SK-N-SH (cell line): ENCODE data around the gene AMPH.
"Not testable (repeated sequence)": the region's sequence is repeated elsewhere in the genome, so short reads cannot be mapped to it uniquely, and the experiment has no call there.

Source experiments
- EP300 ChIP-seq, 2 experiments: IDR thresholded peaks; 2 replicates each; pipeline versions ENCODE4 v1.4.0 to v1.6.1; 2012; ENCODE audit warnings: borderline replicate concordance in 1 of 2, low read depth in 1 of 2, low read length in 1 of 2
- MAX ChIP-seq: IDR thresholded peaks from 2 replicates; pipeline ENCODE4 v1.4.0; 2012; ENCODE audit warnings: low read depth
- POLR2AphosphoS5 ChIP-seq: IDR thresholded peaks from 2 replicates; pipeline ENCODE4 v1.6.1; 2012; ENCODE audit warnings: low read depth, low read length

GRCh38 chr7:38359071-38359601 lies 272.0 kb downstream of the AMPH start:
- TF ChIP-seq MAX; EP300 (IDR thresholded peaks at IDR 0.05; ENCODE audit: borderline replicate concordance in 1 of 2, low read depth in 1 of 2, low read length in 1 of 2); POLR2AphosphoS5: not testable (repeated sequence)
